ENCODE results near the gene THRB.

The THRB gene

GRCh38 chr3:24164967-24165602 lies 329.6 kb downstream of the THRB start:
- DNase-seq, result no peak

- no peak for DNase-seq
Observed at GRCh38 chr3:24162929-24163328, 331.7 kb downstream of the THRB start.

- no peak for DNase-seq
Observed at GRCh38 chr3:24161841-24162240, 332.8 kb downstream of the THRB start.

- DNase-seq, result no peak
Observed at GRCh38 chr3:24160424-24161095, 334.1 kb downstream of the THRB start.

GRCh38 chr3:24158761-24159454 lies 335.7 kb downstream of the THRB start:
- no peak for DNase-seq

GRCh38 chr3:24157106-24157505 lies 337.5 kb downstream of the THRB start:
- no peak for DNase-seq

GRCh38 chr3:24156466-24156865 lies 338.2 kb downstream of the THRB start:
- no peak for DNase-seq

GRCh38 chr3:24155276-24155675 lies 339.4 kb downstream of the THRB start:
- no peak for DNase-seq

GRCh38 chr3:24154781-24155180 lies 339.9 kb downstream of the THRB start:
- no peak for DNase-seq

- no peak for DNase-seq
Observed at GRCh38 chr3:24154013-24154695, 340.5 kb downstream of the THRB start.

- DNase-seq, result no peak
Observed at GRCh38 chr3:24151594-24151993, 343.1 kb downstream of the THRB start.

- DNase-seq, result no peak
Observed at GRCh38 chr3:24149032-24149431, 345.6 kb downstream of the THRB start.

GRCh38 chr3:24145981-24146822 lies 348.4 kb downstream of the THRB start:
- no peak for DNase-seq

- DNase-seq, result no peak
Observed at GRCh38 chr3:24145481-24145880, 349.2 kb downstream of the THRB start.

- DNase-seq, result no peak
Observed at GRCh38 chr3:24142127-24142526, 352.5 kb downstream of the THRB start.

GRCh38 chr3:24141548-24141947 lies 353.1 kb downstream of the THRB start:
- no peak for DNase-seq

- no peak for DNase-seq
Observed at GRCh38 chr3:24139463-24140412, 354.9 kb downstream of the THRB start.

GRCh38 chr3:24138876-24139256 lies 355.8 kb downstream of the THRB start:
- DNase-seq, result no peak

GRCh38 chr3:24137958-24138875 lies 356.4 kb downstream of the THRB start:
- peak in 1 of 2 experiments; percentile 56 for DNase-seq

- no peak for DNase-seq
Observed at GRCh38 chr3:24137334-24137733, 357.3 kb downstream of the THRB start.

All from NCI-H2081 (cell line).